Left lung (tissue), 14 donors: ENCODE measurements around the gene GOLT1B. TPM values are rescaled to one million over a fixed set of nuclear protein-coding genes. Genes with fewer than 3 reads are reported as not detected.

Source experiments
- ATAC-seq: fragments of 200-7000 bp; cut with Tn5 transposase; one replicate; pipeline ENCODE4 v1.9.1; 2020; ENCODE audit warnings: moderate library complexity
- DNase-seq, 4 donors: peaks; one replicate each; pipeline ENCODE4 v3.0.0-alpha.2; 2013 to 2020
- H3K27ac ChIP-seq, 2 donors: fragments of 200-600 bp; sonication (generic) in 1 of 2; one replicate each; pipeline versions ENCODE4 v1.5.0 to v1.8.0; 2020 to 2021
- H3K27me3 ChIP-seq, 2 donors: fragments of 200-600 bp; sonication (generic) in 1 of 2; one replicate each; pipeline versions ENCODE4 v1.5.0 to v1.8.0; 2020 to 2021
- H3K36me3 ChIP-seq, 2 donors: fragments of 200-600 bp; sonication (generic) in 1 of 2; one replicate each; pipeline versions ENCODE4 v1.5.0 to v1.8.0; 2020 to 2021
- H3K4me1 ChIP-seq, 2 donors: fragments of 200-600 bp; one replicate each; pipeline ENCODE4 v1.8.0; 2021
- H3K4me3 ChIP-seq, 2 donors: fragments of 200-600 bp; sonication (generic) in 1 of 2; one replicate each; pipeline versions ENCODE4 v1.5.0 to v1.8.0; 2020 to 2021; ENCODE audit warnings: mild to moderate bottlenecking in 1 of 2
- H3K9me3 ChIP-seq, 2 donors: fragments of 200-600 bp; sonication (generic) in 1 of 2; one replicate each; pipeline versions ENCODE4 v1.5.0 to v1.8.0; 2020 to 2021
- CTCF ChIP-seq, 2 donors: fragments of 200-600 bp; sonication (generic) in 1 of 2; IDR thresholded peaks; one replicate each; pipeline versions ENCODE4 v1.5.0 to v1.8.0; 2021; ENCODE audit warnings: antibody characterized with exemption in 2 of 2
- intact Hi-C, 2 donors: fragments of 100-400 bp; cut with DNase I; formaldehyde crosslinking; loops; one replicate each; pipeline versions ENCODE4 v1.11.2 to v1.14.2; 2022
- long read RNA-seq, 12 donors: library from polyadenylated mRNA in 2 of 12; unstranded in 2 of 12; transcript quantifications; one replicate each; pipeline ENCODE4 v2.0.0 and lab custom pipeline, GENCODE V29; 2019 to 2026
- polyA plus RNA-seq, 6 donors: library from polyadenylated mRNA; unstranded; fragments of 120-200 nt; gene quantifications; one replicate each; pipeline ENCODE4 v1.2.1, GENCODE V29; 2013; ENCODE audit not compliant: insufficient read length in 6 of 6
- total RNA-seq, 2 donors: library from RNA; stranded (reverse); fragmentation: NEBNext Ultra II Directional; extraction: Animal tissue kit (Norgen Biotek cat#: 25700); gene quantifications; one replicate each; pipeline ENCODE4 v1.2.1, GENCODE V29; 2021
- donor health status: DM: no; HTN: yes; CAD: no.
- donor health status: DM: no; HTN: no; CAD: no.

GOLT1B gene, protein sequence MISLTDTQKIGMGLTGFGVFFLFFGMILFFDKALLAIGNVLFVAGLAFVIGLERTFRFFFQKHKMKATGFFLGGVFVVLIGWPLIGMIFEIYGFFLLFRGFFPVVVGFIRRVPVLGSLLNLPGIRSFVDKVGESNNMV
- 10 to 100 TPM; 43.8 to 51.9 TPM for total RNA-seq
- 10 to 100 TPM; 33.9 to 41.7 (median 39.5) TPM for polyA plus RNA-seq
- long read RNA-seq, donor 1, transcript GOLT1B-201 (5 exons, 3,227 nt) = major isoform, 9 of 1,754 reads
- long read RNA-seq, donor 1, partial matches to known transcripts = 918 of 1,754 reads
- long read RNA-seq, donor 1, other reads (novel, unspliced or antisense) = 825 of 1,754 reads
- long read RNA-seq, donor 2, transcript GOLT1B-201 (5 exons, 3,227 nt) = major isoform, 10 of 23 reads
- long read RNA-seq, donor 2, partial matches to known transcripts = 8 of 23 reads
- long read RNA-seq, donor 2, other reads (novel, unspliced or antisense) = 0 of 23 reads
- long read RNA-seq, donor 3, transcript GOLT1B-201 (5 exons, 3,227 nt) = major isoform, 11 of 13 reads
- long read RNA-seq, donor 3, partial matches to known transcripts = 0 of 13 reads
- long read RNA-seq, donor 3, other reads (novel, unspliced or antisense) = 0 of 13 reads
- long read RNA-seq, donor 4, transcript GOLT1B-201 (5 exons, 3,227 nt) = major isoform, 6 of 7 reads
- long read RNA-seq, donor 4, partial matches to known transcripts = 0 of 7 reads
- long read RNA-seq, donor 4, other reads (novel, unspliced or antisense) = 1 of 7 reads
- long read RNA-seq, donor 5, transcript GOLT1B-201 (5 exons, 3,227 nt) = major isoform, 5 of 8 reads
- long read RNA-seq, donor 5, partial matches to known transcripts = 0 of 8 reads
- long read RNA-seq, donor 5, other reads (novel, unspliced or antisense) = 0 of 8 reads
- long read RNA-seq, donor 6, transcript GOLT1B-201 (5 exons, 3,227 nt) = major isoform, 6 of 6 reads
- long read RNA-seq, donor 6, partial matches to known transcripts = 0 of 6 reads
- long read RNA-seq, donor 6, other reads (novel, unspliced or antisense) = 0 of 6 reads
- long read RNA-seq, donor 7, partial matches to known transcripts = 0 of 4 reads
- long read RNA-seq, donor 7, other reads (novel, unspliced or antisense) = 0 of 4 reads
- long read RNA-seq, donor 8, transcript GOLT1B-201 (5 exons, 3,227 nt) = major isoform, 10 of 13 reads
- long read RNA-seq, donor 8, partial matches to known transcripts = 0 of 13 reads
- long read RNA-seq, donor 8, other reads (novel, unspliced or antisense) = 0 of 13 reads
- long read RNA-seq, donor 9 = 0 reads
- long read RNA-seq, donor 10, transcript GOLT1B-201 (5 exons, 3,227 nt) = major isoform, 19 of 20 reads
- long read RNA-seq, donor 10, partial matches to known transcripts = 0 of 20 reads
- long read RNA-seq, donor 10, other reads (novel, unspliced or antisense) = 0 of 20 reads
- long read RNA-seq, donor 11, transcript GOLT1B-201 (5 exons, 3,227 nt) = major isoform, 10 of 15 reads
- long read RNA-seq, donor 11, partial matches to known transcripts = 0 of 15 reads
- long read RNA-seq, donor 11, other reads (novel, unspliced or antisense) = 0 of 15 reads
- long read RNA-seq, donor 12, transcript GOLT1B-201 (5 exons, 3,227 nt) = major isoform, 6 of 7 reads
- long read RNA-seq, donor 12, partial matches to known transcripts = 0 of 7 reads
- long read RNA-seq, donor 12, other reads (novel, unspliced or antisense) = 0 of 7 reads

- peak within 1 kb of the TSS; percentile 87 to 91 for H3K27ac ChIP-seq
- peak; percentile 87 to 97 (median 94) for DNase-seq
- TF ChIP-seq CTCF (IDR thresholded peaks at IDR 0.05) = no peak
- peaks cover 3 to 23% of the 10 kb centered on the region in 2 donors for H3K36me3 ChIP-seq
- H3K27me3 ChIP-seq = no peaks in the 10 kb centered on the region
- ATAC-seq = peak; percentile 99
- H3K4me1 ChIP-seq = peaks cover 26 to 46% of the 10 kb centered on the region in 2 donors
- intact Hi-C loops = no loop called here
- H3K4me3 ChIP-seq = peak within 1 kb of the TSS; percentile 87 to 93
- H3K9me3 ChIP-seq = no peaks in the 10 kb centered on the region
These were observed at the start of gene GOLT1B, which contains the start of gene RECQL for GRCh38 chr12:21501258-21502163. GOLT1B (plus strand) TSS chr12:21501789; CDS start chr12:21501924, 135 bp downstream. RECQL (minus strand) TSS chr12:21501635; CDS start chr12:21499570, 2,065 bp downstream.

GRCh38 chr12:21453312-21453852 lies 48.2 kb upstream of the GOLT1B start:
- H3K9me3 ChIP-seq = no peaks in the 10 kb centered on the region
- ATAC-seq (no peak), DNase-seq (no peak)
- no peaks in the 10 kb centered on the region for H3K27me3 ChIP-seq
- no peaks in the 10 kb centered on the region for H3K4me1 ChIP-seq
- intact Hi-C loops = no loop called here
- no peak overlapping the region for H3K27ac ChIP-seq
- no peak overlapping the region for H3K4me3 ChIP-seq
- H3K36me3 ChIP-seq = peaks cover 0 to 68% of the 10 kb centered on the region in 2 donors
- no peak for TF ChIP-seq CTCF (IDR thresholded peaks at IDR 0.05)

- H3K36me3 ChIP-seq = peaks cover 0 to 65% of the 10 kb centered on the region in 2 donors
- ATAC-seq = no peak
- H3K27me3 ChIP-seq = no peaks in the 10 kb centered on the region
- H3K9me3 ChIP-seq = no peaks in the 10 kb centered on the region
- H3K4me3 ChIP-seq = no peak overlapping the region
- TF ChIP-seq CTCF (IDR thresholded peaks at IDR 0.05) = no peak
- no peak for DNase-seq
- intact Hi-C loops = no loop called here
- no peak overlapping the region for H3K27ac ChIP-seq
- H3K4me1 ChIP-seq = no peaks in the 10 kb centered on the region
These were observed 45.3 kb upstream of the GOLT1B start for GRCh38 chr12:21456291-21456780.
